Hepatocyte (in vitro differentiated cells): ENCODE data around the gene RACGAP1. TPM values are rescaled to one million over a fixed set of nuclear protein-coding genes. Genes with fewer than 3 reads are reported as not detected.

ENCODE experiments used
- DNase-seq: peaks from one replicate; pipeline ENCODE4 v3.0.0-alpha.2; 2016; ENCODE audit warnings: low spot score
- H2AFZ ChIP-seq: fragments of 200-600 bp; sonication (generic); 2 replicates; pipeline ENCODE4 v1.6.0; 2016; ENCODE audit warnings: antibody characterized with exemption, mild to moderate bottlenecking
- H3K27ac ChIP-seq: fragments of 200-600 bp; sonication (generic); 2 replicates; pipeline ENCODE4 v1.5.1; 2016; ENCODE audit warnings: mild to moderate bottlenecking
- H3K27me3 ChIP-seq: fragments of 200-600 bp; sonication (generic); 2 replicates; pipeline ENCODE4 v1.6.1; 2016
- H3K36me3 ChIP-seq: fragments of 200-600 bp; sonication (generic); replicated peaks from 2 replicates; pipeline ENCODE4 v1.5.1; 2016; ENCODE audit warnings: low read depth; ENCODE audit not compliant: insufficient read depth
- H3K4me1 ChIP-seq: fragments of 200-600 bp; sonication (generic); 2 replicates; pipeline ENCODE4 v1.5.1; 2016; ENCODE audit warnings: mild to moderate bottlenecking, moderate library complexity; ENCODE audit not compliant: insufficient read depth
- H3K4me2 ChIP-seq: fragments of 200-600 bp; sonication (generic); 2 replicates; pipeline ENCODE4 v1.6.0; 2016
- H3K4me3 ChIP-seq: fragments of 200-600 bp; sonication (generic); 2 replicates; pipeline ENCODE4 v1.5.1; 2016; ENCODE audit warnings: mild to moderate bottlenecking
- H3K79me2 ChIP-seq: fragments of 200-600 bp; sonication (generic); 2 replicates; pipeline ENCODE4 v1.6.0; 2017; ENCODE audit warnings: mild to moderate bottlenecking
- H3K9me2 ChIP-seq: fragments of 200-600 bp; sonication (generic); replicated peaks from 2 replicates; pipeline ENCODE4 v1.6.0; 2017; ENCODE audit warnings: mild to moderate bottlenecking; ENCODE audit not compliant: insufficient read depth
- H3K9me3 ChIP-seq: fragments of 200-600 bp; sonication (generic); 2 replicates; pipeline ENCODE4 v1.5.1; 2016; ENCODE audit warnings: low read depth, mild to moderate bottlenecking
- H4K20me1 ChIP-seq: fragments of 200-600 bp; sonication (generic); 2 replicates; pipeline ENCODE4 v1.6.0; 2016; ENCODE audit warnings: mild to moderate bottlenecking; ENCODE audit not compliant: insufficient read depth, poor library complexity, severe bottlenecking
- CTCF ChIP-seq: fragments of 200-600 bp; sonication (generic); IDR thresholded peaks from 2 replicates; pipeline ENCODE4 v1.5.1; 2016; ENCODE audit warnings: antibody characterized with exemption, mild to moderate bottlenecking; ENCODE audit not compliant: poor library complexity
- EZH2 ChIP-seq: fragments of 200-600 bp; sonication (generic); IDR thresholded peaks from 2 replicates; pipeline ENCODE4 v1.6.1; 2016; ENCODE audit warnings: antibody characterized with exemption, mild to moderate bottlenecking, borderline replicate concordance
- EZH2phosphoT487 ChIP-seq: fragments of 200-600 bp; sonication (generic); IDR thresholded peaks from one replicate; pipeline ENCODE4 v1.6.1; 2018; ENCODE audit warnings: antibody characterized with exemption, mild to moderate bottlenecking, low read depth, moderate library complexity; ENCODE audit not compliant: unreplicated experiment, severe bottlenecking
- WGBS: methylation state at CpG from one replicate; pipeline ENCODE4 v1.1.6; 2016; ENCODE audit warnings: low lambda C conversion rate; ENCODE audit errors: missing lambda C conversion rate; 5-methylcytosine and 5-hydroxymethylcytosine counted together
- polyA plus RNA-seq: library from polyadenylated mRNA; unstranded; fragments of >200 nt; fragmentation: Nextera tagmentation; extraction: Ambion mirVana; gene quantifications from 2 replicates; pipeline ENCODE4 v1.2.1, GENCODE V29; 2016
- total RNA-seq: library from RNA; depleted of rRNA; stranded (reverse); fragments of >200 nt; gene quantifications from 2 replicates; pipeline ENCODE4 v1.2.3, GENCODE V29; 2014

RACGAP1 gene
- total RNA-seq (22.1 and 22.2 TPM in 2 replicates), polyA plus RNA-seq (12.6 and 17.3 TPM in 2 replicates)

- H3K4me3 ChIP-seq = peak within 1 kb of the TSS; percentile 27
- peak within 1 kb of the TSS; percentile 22 for H3K27ac ChIP-seq
- peak within 1 kb of the TSS; percentile 74 for H2AFZ ChIP-seq
- 6% methylated on average over 47 of the region's 47 CpGs for WGBS
- no peaks in the 10 kb centered on the region for H3K36me3 ChIP-seq
- H3K79me2 ChIP-seq = peaks cover 42% of the 10 kb centered on the region
- no peaks in the 10 kb centered on the region for H4K20me1 ChIP-seq
- H3K4me2 ChIP-seq = peak within 1 kb of the TSS; percentile 81
- H3K9me3 ChIP-seq = no peaks in the 10 kb centered on the region
- no peak for TF ChIP-seq CTCF
- no peak for TF ChIP-seq EZH2phosphoT487
- no peak for TF ChIP-seq EZH2
- no peaks in the 10 kb centered on the region for H3K4me1 ChIP-seq
- DNase-seq = peak; percentile 98
- no peaks in the 10 kb centered on the region for H3K27me3 ChIP-seq
- H3K9me2 ChIP-seq = no peaks in the 10 kb centered on the region
These were observed at the start of gene RACGAP1 for GRCh38 chr12:50025187-50026059. RACGAP1 (minus strand) TSS chr12:50025494; CDS start chr12:50016715, 8,779 bp downstream.

- WGBS = 90% methylated on average over 10 of the region's 10 CpGs
- Histone ChIP-seq H3K79me2 (no peaks in the 10 kb centered on the region), H3K4me2 (no peak overlapping the region), H3K9me2 (no peaks in the 10 kb centered on the region), H4K20me1 (no peaks in the 10 kb centered on the region), H3K4me1 (no peaks in the 10 kb centered on the region), H3K27me3 (no peaks in the 10 kb centered on the region), H3K4me3 (no peak overlapping the region), H2AFZ (no peak overlapping the region), H3K27ac (no peak overlapping the region), H3K9me3 (no peaks in the 10 kb centered on the region), H3K36me3 (no peaks in the 10 kb centered on the region)
- TF ChIP-seq EZH2phosphoT487 (no peak), EZH2 (no peak), CTCF (no peak)
- no peak for DNase-seq
These were observed 48.4 kb upstream of the RACGAP1 start for GRCh38 chr12:50073712-50074111.

GRCh38 chr12:50073206-50073605, 47.9 kb upstream of the RACGAP1 start:
- Histone ChIP-seq H3K9me2 (no peaks in the 10 kb centered on the region), H3K27ac (no peak overlapping the region), H3K27me3 (no peaks in the 10 kb centered on the region), H3K4me1 (no peaks in the 10 kb centered on the region), H4K20me1 (no peaks in the 10 kb centered on the region), H3K4me2 (no peak overlapping the region), H3K36me3 (no peaks in the 10 kb centered on the region), H3K79me2 (no peaks in the 10 kb centered on the region), H2AFZ (no peak overlapping the region), H3K9me3 (no peaks in the 10 kb centered on the region), H3K4me3 (no peak overlapping the region)
- 79% methylated on average over 7 of the region's 7 CpGs for WGBS
- no peak for DNase-seq
- TF ChIP-seq EZH2 = no peak
- TF ChIP-seq EZH2phosphoT487 = no peak
- TF ChIP-seq CTCF = no peak
